SH-SY5Y (cell line): Measurements from ENCODE around the gene SLC43A1.

Source experiments
- GATA2 ChIP-seq: IDR thresholded peaks from 2 replicates; pipeline ENCODE4 v1.6.1; 2011; ENCODE audit warnings: mild to moderate bottlenecking, low read depth, low read length
- GATA3 ChIP-seq: IDR thresholded peaks from 2 replicates; pipeline ENCODE4 v1.6.1; 2011; ENCODE audit warnings: low read depth, mild to moderate bottlenecking, low read length, moderate library complexity

DNA sequence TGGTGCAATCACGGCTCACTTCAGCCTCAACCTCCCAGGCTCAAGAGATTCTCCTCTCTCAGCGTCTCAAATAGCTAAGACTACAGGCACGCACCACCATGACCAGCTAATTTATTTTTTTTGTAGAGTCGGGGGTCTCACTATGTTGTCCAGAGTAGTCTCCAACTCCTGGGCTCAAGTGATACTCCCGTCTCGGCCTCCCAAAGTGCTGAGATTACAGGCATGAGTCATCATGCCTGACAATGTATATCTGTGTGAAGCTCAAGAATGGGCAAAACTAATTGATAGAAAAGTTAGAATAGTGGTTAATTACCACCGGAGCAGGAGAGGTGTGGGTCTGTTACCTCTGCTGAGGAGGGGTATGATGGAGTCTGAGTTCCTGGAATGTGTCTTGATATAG is 79.5 kb downstream of the SLC43A1 start:
- TF ChIP-seq GATA2 (no peak), GATA3 (no peak)
